ENCODE measurements around the gene MTRF1.

The MTRF1 gene, protein sequence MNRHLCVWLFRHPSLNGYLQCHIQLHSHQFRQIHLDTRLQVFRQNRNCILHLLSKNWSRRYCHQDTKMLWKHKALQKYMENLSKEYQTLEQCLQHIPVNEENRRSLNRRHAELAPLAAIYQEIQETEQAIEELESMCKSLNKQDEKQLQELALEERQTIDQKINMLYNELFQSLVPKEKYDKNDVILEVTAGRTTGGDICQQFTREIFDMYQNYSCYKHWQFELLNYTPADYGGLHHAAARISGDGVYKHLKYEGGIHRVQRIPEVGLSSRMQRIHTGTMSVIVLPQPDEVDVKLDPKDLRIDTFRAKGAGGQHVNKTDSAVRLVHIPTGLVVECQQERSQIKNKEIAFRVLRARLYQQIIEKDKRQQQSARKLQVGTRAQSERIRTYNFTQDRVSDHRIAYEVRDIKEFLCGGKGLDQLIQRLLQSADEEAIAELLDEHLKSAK

DNA sequence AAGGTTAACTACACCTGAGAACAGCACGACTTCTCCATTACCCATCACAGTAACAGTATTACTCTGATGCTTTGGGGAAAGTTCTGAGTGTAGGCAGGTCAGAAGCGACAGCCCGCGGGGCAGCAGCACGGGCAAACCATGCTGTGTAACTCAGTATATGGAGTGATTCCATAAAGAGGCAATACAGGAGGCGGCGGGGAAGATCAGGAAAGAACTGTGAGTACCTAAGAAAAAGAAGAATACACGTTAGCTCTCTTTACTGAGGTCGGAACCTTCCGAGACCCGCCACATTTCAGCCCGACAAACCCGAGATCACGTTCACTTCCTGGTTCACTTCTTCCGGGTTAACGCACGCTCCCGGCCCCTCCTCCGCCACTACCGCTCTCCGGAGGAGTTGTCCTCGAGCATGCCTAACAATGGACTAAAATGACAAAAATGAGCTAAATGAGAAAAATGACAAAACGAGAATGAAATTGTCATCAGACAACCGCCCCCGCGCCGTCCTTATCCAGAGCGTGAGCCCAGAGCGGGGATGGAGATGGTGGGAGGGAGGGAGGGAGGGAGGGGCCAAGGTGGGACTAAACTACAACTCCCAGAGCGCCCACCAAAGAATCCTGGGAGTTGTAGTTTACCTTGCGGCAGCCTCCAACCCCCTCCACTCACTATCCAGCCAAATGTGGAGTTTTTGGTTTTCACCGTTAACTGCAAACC lies at the start of gene MTRF1:
MTRF1 (minus strand) TSS at position 316 of the 711 bp plus-strand sequence. CDS start 2,669 bp downstream, outside the sequence.
- H3K4me3 ChIP-seq (ENCODE audit: low read depth, low read length) = peak within 1 kb of the TSS; percentile 73
- DNase-seq (ENCODE audit: low read depth) = peak; percentile 21

DNA sequence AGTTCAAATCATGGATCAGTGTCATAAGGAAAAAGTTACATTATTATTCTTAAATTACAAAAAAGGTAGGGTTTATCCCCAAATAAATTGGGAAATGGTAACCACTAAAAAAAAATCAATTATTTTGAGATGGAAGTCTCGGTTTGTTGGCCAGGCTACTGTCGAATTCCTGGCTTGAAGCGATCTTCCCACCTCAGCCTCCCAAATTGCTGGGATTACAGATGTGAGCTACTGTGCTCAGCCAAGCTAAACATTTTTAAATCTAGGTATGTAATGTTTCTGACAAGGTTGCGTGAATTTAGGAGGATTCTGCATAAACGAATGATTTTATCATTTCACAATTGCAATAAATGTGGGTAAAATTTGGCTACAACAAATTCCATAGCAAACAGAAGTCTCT lies 49.7 kb upstream of the MTRF1 start:
- peak overlapping the region; percentile 81 for H3K4me3 ChIP-seq (ENCODE audit: low read depth, low read length)
- DNase-seq (ENCODE audit: low read depth) = no peak

DNA sequence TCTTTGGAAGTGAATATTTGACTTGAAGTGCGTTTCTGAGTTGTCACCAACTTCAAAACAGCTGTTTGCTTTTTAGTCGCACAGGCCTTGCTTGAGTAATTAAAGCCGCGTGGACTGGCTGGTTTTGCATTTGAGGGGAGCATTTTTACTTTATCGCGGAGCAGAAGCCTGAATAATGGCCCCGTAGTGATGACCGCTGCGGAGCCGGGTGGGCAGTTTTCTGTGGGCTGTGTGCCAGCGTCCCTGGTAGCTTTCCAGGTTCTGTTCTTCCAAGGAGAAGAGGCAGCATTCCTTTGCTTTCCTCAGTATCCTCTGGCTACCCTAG lies 48.8 kb upstream of the MTRF1 start:
- no peak for DNase-seq (ENCODE audit: low read depth)
- H3K4me3 ChIP-seq (ENCODE audit: low read depth, low read length) = peak overlapping the region; percentile 81

DNA sequence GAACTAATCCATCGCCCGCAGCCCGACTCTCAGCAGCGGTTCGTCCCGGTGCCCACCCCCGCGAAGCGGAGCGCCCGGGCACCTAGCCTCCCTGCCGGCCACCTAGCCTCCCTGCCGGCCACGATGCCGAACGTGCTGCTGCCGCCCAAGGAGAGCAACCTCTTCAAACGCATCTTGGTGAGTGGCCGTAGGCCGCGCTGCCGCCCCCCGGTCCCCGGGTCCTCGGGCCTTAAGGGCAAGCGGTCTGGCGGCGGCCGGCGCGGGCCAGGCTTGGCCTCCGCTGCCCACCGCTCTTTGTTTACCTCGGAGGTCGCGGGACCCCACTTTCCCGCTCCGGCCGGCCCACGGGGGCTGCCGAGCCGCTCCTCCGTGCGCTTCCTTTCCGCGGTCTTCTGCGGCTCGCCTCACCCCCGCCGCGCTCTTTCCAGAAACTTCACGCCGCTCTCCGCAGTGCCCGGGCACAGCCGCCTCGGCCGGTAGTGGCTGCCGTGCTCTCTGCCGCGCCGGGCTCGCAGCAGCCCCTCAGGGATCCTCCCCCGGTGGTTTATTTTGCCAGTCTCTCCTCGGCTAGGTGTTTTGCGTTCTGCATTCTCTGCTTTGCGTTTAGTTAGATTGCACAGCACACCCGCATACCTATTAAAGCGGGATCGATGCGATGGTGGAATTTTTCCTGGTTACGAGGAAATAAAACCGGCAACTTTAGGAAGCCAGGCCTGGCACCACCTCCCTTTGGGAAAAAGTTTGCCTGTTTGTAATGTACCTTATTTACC lies 48.2 kb upstream of the MTRF1 start:
- no peak for DNase-seq (ENCODE audit: low read depth)
- H3K4me3 ChIP-seq (ENCODE audit: low read depth, low read length) = peak overlapping the region; percentile 81

DNA sequence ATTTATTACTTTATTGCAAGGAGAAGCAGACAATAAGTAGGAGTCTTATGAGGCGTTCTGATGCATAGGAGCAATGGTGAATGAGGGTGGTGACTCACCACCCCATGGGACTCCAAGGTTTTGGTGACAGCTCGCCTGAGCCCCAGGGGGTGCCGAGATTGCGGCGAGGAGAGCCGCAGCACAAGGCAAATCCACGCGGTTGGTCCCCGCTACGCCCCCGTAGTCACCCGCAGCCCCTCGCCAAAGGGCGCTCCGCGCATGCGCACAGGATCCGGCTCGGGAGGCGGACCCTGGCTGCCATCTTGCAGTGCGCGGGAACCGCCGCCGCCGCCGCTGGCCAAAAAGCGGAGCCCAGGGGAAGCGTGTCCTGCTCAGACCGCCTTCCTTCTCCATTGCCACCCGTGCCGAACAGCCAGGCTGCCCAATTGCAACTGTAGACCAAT lies 47.6 kb upstream of the MTRF1 start, which contains the start of gene NAA16:
NAA16 (plus strand) TSS at position 305 of the 443 bp plus-strand sequence. CDS start 262 bp downstream, outside the sequence.
- H3K4me3 ChIP-seq (ENCODE audit: low read depth, low read length) = peak within 1 kb of the TSS; percentile 81
- peak; percentile 70 for DNase-seq (ENCODE audit: low read depth)

DNA sequence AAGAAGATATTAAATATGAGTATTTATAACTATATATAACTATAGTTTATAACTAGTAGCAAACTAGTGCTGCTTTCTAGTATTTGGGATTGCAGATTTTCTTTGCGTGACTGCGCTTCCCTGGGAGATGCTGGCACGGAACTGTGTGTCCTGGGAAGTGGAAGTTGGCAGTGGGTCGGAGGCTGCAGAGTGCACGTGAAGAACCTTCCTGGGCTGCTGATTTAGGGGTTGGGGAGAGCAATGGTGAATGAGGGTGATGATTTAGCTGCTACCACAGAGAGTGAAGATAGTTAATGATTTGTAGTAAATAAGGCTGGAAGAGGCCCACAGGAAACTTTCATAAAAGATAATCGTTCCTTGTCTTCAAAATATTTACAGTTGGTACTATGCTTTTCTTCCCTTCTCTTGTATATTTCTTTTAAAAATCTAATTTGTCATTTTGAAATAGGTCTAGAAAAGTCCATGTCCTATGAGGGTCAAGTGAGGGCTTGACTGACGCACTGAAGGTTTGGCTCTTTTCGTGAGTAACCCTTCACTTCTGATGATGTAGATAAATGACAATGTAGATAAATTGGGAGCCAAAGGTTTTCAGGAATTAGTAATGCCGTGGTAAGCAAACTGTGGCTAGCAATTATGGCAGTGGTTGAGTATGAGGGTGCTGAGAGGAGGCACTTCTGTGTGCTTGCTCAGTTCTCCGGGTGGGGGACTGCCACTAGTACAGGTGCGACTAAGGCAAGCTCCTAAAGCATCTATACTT lies 44.7 kb upstream of the MTRF1 start:
- no peak for DNase-seq (ENCODE audit: low read depth)
- no peak overlapping the region for H3K4me3 ChIP-seq (ENCODE audit: low read depth, low read length)

DNA sequence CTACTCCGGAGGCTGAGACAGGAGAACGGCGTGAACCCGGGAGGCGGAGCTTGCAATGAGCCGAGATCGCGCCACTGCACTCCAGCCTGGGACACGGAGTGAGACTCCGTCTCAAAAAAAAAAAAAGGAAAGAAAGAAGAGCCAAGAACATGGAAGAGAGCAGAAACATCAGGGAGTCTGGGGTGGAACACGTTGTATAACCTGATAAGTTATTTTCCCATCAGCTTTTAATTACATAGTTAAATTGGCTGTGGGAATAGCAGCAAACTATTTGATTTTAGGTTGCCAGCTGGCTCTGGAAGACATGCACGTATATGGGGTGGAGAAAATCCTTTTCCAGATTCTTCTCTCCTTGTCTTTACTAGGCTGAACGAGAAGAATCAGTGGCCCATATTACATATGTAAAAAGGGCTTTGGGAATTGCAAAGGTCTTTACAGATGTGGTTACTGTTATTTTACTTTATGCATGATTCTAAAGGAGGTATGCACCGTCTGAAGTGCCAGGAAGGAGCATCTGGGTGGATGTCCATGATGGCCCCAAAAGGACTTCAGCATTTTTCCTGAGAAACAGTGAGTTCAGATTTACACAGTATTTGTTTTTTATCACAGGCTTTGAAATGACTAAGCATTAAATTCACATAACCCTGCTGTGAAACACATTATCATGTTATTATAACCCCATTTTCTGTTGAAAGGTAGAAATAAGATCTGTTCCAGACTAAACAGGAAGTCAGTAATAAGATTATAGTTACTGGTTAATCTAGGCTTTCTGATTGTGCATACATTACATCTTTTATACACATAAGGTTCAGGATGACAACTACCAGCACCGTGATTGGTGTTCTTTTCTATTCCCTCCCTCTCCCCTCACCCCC lies 43.1 kb upstream of the MTRF1 start:
- no peak overlapping the region for H3K4me3 ChIP-seq (ENCODE audit: low read depth, low read length)
- DNase-seq (ENCODE audit: low read depth) = no peak

DNA sequence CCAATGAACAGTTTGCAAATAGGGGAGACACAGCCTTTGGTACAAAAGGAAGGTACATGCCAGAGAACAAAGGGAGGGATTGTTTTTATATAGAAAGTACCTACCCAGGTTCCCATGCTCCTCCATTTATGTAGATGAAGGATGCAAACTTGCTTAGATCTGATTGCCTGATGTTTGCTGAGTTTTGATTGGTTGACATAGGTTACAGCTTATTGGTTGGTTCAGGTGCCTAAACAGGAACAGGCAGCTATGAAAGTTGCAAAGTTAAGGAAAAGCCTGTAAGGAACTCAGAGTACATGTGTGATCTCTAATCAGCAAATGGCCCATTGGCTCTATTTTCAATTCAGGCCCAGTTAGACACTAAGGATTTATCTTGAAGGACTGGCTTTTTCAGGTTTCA lies 41.2 kb upstream of the MTRF1 start:
- DNase-seq (ENCODE audit: low read depth) = no peak
- no peak overlapping the region for H3K4me3 ChIP-seq (ENCODE audit: low read depth, low read length)

DNA sequence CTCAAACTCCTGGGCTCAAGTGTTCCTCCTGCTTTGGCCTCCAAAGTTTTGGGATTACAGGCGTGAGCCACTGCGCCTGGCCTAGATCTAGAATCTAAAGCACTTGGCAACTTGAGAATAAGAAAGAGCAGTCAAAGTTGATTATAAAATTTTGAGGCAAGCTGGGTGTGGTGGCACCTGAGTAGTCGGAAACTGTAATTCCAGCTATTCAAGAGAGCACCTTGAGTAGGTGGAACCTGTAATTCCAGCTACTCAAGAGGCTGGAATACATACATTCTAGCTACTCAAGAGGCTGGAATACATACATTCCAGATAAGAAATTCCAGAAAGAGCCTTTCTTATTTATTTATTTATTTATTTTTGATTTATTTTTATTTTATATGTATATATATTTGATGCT lies 39.4 kb upstream of the MTRF1 start:
- no peak for DNase-seq (ENCODE audit: low read depth)

DNA sequence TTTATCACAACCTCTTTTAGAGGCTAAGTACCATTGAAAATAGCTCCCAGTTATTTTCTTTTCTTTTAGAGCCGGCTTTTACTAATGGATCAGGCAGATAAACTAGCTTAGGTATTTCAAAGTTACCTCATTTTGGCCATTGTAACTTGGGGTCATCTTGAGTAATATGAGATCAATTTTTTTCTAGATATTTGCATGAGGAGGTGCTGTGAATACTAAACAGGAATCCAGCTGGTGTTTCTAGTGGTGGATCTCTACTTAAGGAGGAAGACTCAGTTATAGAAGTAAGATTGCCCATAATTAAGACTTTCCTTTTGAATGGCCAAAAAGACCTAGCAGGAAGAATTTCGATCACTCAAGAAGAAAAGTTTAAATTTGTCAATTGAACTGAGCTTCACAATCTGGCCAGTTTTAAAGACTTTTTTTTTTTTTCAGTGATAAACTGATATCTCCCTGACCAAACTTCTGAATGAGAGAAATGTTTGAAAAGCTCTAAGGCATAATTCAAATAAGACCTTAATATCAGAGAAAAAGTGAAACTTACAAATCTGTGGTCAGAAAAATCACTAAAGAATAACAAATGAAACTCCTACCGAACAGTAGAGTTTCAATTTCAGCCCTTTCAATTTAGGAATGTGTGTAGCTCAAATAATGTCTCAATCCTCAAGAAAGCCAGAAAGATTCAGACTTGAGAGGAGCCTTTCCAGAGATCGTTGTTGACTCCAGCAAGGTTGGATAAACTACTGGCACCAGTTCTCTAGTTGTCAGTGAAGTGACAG lies 36.1 kb upstream of the MTRF1 start:
- no peak for DNase-seq (ENCODE audit: low read depth)
- no peak overlapping the region for H3K4me3 ChIP-seq (ENCODE audit: low read depth, low read length)

More for the DNA sequence above, 39.4 kb upstream of the MTRF1 start:
- H3K4me3 ChIP-seq (ENCODE audit: low read depth, low read length) = no peak overlapping the region

DNA sequence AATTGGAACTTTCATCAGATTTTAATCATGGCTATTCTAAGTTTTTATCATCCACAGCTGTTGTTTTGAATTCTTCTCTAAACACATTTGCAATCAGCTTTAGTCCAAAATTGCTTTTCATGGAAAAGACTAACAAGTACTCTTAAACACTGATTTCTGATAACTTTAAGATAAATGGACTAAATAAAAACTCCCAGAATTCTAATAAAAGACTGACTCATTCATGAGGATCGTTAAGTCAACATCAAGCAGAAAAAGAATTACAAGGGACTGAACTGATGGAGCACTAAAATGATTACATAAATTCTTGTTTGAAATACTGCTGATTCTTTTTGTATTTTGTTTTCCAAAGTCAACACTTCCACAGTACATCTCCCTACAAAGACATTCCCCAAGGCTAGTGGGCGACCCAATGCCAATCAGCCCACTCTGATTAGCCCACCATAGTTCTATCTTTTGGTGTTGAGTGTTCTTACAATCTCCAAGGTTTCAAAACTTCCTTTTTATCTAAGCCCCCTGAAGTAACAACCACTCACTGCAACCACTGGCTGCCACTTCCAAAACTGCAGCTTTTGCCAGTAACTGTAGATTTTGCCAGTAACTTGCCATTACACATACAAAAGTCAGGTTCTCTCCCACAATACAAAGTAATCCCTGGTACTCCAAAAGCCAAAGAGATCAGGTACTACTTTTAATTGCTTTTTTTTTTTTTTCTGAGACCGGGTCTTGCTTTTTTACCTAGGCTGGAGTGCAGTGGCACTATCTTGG lies 33.7 kb upstream of the MTRF1 start:
- no peak overlapping the region for H3K4me3 ChIP-seq (ENCODE audit: low read depth, low read length)
- no peak for DNase-seq (ENCODE audit: low read depth)

DNA sequence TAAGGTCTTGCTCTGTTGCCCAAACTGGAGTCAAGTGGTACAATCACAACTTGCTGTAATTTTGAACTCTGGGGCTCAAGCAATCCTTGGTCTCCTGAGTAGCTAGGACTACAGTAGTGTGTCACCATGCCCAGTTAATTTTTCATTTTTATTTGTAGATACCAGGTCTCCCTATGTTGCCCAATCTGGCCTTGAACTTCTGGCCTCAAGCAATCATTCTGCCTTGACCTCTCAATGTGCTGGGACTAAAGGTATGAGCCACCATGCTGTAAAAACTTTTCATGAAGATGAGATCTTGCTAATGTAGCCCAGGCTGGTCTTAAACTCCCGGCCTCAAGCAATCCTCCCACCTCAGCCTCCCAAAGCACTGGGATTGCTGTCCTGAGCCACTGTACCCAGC lies 32.6 kb upstream of the MTRF1 start:
- H3K4me3 ChIP-seq (ENCODE audit: low read depth, low read length) = no peak overlapping the region

DNA sequence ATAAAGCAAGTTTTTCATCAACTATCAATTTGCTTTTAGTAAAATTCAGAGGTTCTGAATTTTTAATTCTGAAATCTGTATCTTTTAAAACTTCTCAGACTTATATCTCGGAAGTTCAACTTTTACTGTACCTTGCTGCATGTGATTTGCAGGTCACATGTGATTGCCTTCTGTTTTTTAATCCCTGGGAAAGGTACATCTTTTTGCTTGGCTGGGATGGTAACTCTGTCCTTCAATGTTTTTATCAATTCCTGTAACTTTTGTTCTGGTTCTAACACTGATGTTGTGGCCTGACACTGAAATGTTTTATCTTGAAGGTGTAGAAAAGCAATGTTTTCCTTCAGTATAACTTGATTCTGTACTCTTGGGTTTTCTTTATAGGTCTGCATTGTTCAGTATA lies 31.5 kb upstream of the MTRF1 start:
- H3K4me3 ChIP-seq (ENCODE audit: low read depth, low read length) = no peak overlapping the region
- no peak for DNase-seq (ENCODE audit: low read depth)

More for the DNA sequence above, 32.6 kb upstream of the MTRF1 start:
- DNase-seq (ENCODE audit: low read depth) = no peak

DNA sequence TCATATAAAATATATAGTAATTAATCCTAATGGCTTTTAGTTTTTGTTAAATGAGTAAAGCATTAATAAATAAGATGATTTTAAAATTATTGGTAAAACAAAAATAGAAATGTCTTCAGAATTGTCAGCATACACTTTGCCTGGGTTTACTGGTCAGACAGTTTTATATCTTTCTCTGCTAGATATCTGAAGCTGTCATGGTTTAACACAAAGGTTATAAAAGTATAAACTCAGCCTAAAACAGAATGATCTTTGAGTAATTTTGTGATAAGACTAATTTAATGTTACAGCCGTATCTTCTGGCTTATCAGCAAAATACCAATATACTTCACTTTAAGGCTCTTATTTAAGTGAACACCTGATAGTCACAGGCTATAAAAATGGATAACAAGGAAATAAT lies 29.9 kb upstream of the MTRF1 start:
- no peak overlapping the region for H3K4me3 ChIP-seq (ENCODE audit: low read depth, low read length)
- DNase-seq (ENCODE audit: low read depth) = no peak

DNA sequence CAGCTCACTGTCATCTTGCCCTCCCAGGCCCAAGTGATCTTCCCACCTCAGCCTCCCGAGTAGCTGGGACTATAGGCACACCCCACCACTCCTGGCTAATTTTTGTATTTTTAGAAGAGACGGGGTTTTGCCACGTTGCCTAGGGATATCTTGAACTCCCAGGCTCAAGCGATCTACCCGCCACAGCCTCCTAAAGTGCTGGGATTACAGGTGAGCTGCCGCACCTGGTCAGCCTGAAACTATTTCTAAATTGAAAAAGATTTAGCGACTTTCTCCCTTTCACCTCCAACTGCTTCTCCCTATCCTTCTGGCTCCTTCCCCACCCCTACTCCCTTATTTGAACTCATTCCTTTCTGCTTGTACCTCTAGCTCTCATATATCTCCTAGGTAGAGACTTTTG lies 27.9 kb upstream of the MTRF1 start:
- H3K4me3 ChIP-seq (ENCODE audit: low read depth, low read length) = no peak overlapping the region
- DNase-seq (ENCODE audit: low read depth) = no peak

DNA sequence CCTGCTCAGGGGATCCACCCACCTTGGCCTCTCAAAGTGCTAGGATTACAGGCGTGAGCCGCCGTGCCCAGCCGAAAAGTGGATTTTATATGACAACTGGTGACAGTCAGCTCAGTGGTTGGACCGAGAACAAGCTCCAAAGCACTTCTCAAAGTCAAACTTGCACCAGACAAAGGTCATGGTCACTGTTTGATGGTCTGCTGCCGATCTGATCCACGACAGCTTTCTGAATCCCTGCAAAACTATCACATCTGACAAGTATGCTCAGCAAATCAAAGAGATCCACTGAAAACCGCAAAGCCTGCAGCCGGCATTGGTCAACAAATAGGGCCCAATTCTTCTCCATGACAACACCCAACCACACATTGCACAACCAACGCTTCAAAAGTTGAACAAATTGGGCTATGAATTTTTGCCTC lies 26.1 kb upstream of the MTRF1 start:
- DNase-seq (ENCODE audit: low read depth) = no peak
- no peak overlapping the region for H3K4me3 ChIP-seq (ENCODE audit: low read depth, low read length)

DNA sequence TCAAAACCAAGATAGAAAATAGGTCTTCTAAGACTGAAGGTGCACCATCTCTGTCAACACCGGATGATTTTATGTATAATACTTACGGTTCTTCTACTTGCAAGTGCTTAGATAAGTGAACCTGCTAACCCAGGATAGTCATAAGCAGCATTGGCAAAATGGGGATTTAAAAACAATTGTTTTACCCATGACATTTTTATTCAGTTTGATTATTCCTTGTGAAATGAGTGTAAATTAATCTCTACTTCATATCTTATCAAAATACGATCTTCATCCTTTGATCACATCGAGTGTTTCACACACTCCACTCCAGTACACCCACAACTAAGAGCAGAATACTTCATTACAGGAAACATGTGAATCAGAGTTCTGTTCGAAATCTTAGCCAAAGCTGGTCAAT lies 23.0 kb upstream of the MTRF1 start:
- no peak overlapping the region for H3K4me3 ChIP-seq (ENCODE audit: low read depth, low read length)
- no peak for DNase-seq (ENCODE audit: low read depth)

All from skeletal muscle cell (primary cell).